ENCODE measurements around the gene ATP6V1C2.

The ATP6V1C2 gene, protein sequence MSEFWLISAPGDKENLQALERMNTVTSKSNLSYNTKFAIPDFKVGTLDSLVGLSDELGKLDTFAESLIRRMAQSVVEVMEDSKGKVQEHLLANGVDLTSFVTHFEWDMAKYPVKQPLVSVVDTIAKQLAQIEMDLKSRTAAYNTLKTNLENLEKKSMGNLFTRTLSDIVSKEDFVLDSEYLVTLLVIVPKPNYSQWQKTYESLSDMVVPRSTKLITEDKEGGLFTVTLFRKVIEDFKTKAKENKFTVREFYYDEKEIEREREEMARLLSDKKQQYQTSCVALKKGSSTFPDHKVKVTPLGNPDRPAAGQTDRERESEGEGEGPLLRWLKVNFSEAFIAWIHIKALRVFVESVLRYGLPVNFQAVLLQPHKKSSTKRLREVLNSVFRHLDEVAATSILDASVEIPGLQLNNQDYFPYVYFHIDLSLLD

DNA sequence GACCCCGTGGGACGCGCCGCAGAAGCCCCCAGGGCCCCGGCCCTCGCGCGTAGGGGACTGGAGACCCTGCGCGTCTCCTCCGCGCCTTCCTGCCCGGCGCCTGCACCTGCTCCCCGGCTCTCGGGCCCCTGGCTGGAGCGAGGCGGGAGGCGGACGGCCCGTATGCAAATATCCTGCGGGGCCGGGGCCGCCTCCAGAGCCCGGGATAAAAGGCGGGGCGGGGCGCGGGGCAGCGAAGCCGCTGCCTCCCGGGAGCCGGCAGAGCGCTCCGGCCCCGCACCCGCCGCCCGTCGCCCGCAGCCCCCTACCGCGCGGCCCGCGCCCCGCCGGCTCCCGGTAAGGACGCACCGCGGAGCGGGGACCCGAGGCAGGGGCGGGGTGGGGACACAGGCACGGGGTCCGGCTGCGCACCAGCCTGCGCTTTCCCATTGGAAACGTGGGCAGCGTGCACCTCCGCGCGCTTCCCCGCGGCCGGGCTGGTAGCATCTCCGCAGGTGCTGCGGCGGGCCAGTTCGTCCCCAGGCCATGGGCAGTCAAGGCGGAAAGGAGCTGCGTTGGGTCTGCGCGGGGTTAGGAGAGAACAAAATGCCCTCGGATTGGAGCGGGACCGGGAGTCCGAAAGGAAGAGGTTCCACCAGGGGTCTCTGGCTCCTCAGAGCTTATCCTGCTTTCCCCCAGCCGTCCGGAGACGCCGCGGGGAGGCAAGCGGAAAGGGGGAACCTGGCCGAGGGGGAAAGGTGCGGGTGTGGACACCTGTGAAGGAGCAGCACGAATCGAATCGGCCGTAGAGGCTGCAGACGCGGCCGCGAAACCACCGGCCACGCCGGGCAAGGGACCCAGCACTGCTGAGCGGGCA, at the start of gene ATP6V1C2:
Gene ATP6V1C2 (plus strand): TSS at position 235 of the 856 bp plus-strand sequence. CDS start 1,220 bp downstream, outside the sequence.
- peak within 1 kb of the TSS; percentile 28 for H3K4me3 Mint-ChIP-seq
- peaks cover 69% of the 10 kb centered on the region for H3K27me3 Mint-ChIP-seq (ENCODE audit: low read depth)
- no peak within 1 kb of the TSS for H3K27ac Mint-ChIP-seq
- H3K4me1 Mint-ChIP-seq (ENCODE audit: low read depth), result no peaks in the 10 kb centered on the region
- H3K9me3 Mint-ChIP-seq, result no peaks in the 10 kb centered on the region
- no peaks in the 10 kb centered on the region for H3K36me3 Mint-ChIP-seq (ENCODE audit: low read depth)

DNA sequence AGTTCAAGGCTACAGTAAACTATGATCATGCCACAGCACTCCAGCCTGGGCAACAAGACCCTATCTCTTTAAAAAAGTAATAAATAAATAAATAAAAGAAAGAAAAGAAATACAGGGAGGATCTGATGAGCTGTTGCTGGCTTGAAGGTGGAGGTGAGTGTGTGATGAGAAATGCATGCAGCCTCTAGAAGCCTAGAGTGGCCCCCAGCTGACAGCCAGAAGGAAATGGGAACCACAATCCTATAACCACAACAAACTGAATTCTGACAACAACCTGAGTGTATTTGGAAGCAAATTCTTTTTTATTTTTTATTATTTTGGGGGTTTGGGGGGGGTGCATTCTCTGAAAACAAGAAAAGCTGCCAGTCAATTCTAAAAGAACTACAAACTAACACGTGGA, 46.3 kb upstream of the ATP6V1C2 start:
- H3K9me3 Mint-ChIP-seq, result no peaks in the 10 kb centered on the region
- peaks cover 17% of the 10 kb centered on the region for H3K4me1 Mint-ChIP-seq (ENCODE audit: low read depth)
- H3K4me3 Mint-ChIP-seq, result no peak overlapping the region
- H3K27me3 Mint-ChIP-seq (ENCODE audit: low read depth), result no peaks in the 10 kb centered on the region
- no peak overlapping the region for H3K27ac Mint-ChIP-seq
- peaks cover 7% of the 10 kb centered on the region for H3K36me3 Mint-ChIP-seq (ENCODE audit: low read depth)

DNA sequence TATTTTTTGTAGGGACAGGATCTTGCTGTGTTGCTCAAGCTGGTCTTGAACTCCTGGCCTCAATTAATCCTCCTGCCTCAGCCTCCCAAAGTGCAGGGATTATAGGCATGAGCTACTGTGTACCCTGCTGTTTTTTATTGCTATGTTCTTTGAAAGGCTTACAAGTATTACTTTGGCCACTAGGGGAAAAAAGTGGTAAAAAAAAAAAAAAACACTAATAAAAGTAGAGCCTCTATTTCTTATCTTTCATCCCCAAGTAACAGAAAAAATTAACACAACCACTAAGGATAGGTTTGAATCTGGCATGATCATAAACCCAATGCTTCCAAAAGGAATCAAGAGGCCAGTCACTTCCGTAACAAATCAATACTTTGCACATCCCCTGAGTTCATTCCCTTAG, 43.2 kb upstream of the ATP6V1C2 start:
- no peaks in the 10 kb centered on the region for H3K27me3 Mint-ChIP-seq (ENCODE audit: low read depth)
- no peak overlapping the region for H3K4me3 Mint-ChIP-seq
- peaks cover 16% of the 10 kb centered on the region for H3K36me3 Mint-ChIP-seq (ENCODE audit: low read depth)

GRCh38 chr2:10680214-10680613, 41.2 kb upstream of the ATP6V1C2 start:
- no peaks in the 10 kb centered on the region for H3K27me3 Mint-ChIP-seq (ENCODE audit: low read depth)
- no peak overlapping the region for H3K27ac Mint-ChIP-seq
- no peak overlapping the region for H3K4me3 Mint-ChIP-seq
- H3K36me3 Mint-ChIP-seq (ENCODE audit: low read depth), result peaks cover 20% of the 10 kb centered on the region
- peaks cover 9% of the 10 kb centered on the region for H3K4me1 Mint-ChIP-seq (ENCODE audit: low read depth)
- H3K9me3 Mint-ChIP-seq, result no peaks in the 10 kb centered on the region

More for the DNA sequence above, 43.2 kb upstream of the ATP6V1C2 start:
- Mint-ChIP-seq H3K4me1 (ENCODE audit: low read depth) (peaks cover 14% of the 10 kb centered on the region), H3K9me3 (no peaks in the 10 kb centered on the region), H3K27ac (no peak overlapping the region)

DNA sequence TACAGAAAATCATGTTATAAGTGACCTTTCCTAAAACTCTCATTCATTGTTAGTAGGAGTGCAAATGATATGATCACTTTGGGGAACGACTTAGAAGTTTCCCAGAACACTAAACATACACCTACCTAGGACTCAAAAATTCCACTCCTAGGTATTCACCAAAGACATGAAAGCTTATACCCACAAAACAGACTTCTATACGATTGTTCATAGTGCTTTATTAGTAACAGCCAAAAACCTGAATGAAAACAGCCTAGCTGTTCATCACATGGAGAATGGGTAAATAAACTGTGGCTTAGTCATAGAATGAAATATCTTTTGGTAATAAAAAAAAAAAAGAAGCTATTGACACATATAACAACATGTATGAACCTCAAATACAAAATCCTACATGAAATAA, 40.5 kb upstream of the ATP6V1C2 start:
- Mint-ChIP-seq H3K27ac (no peak overlapping the region), H3K27me3 (ENCODE audit: low read depth) (no peaks in the 10 kb centered on the region), H3K4me1 (ENCODE audit: low read depth) (peaks cover 2% of the 10 kb centered on the region), H3K36me3 (ENCODE audit: low read depth) (peaks cover 21% of the 10 kb centered on the region), H3K4me3 (no peak overlapping the region), H3K9me3 (no peaks in the 10 kb centered on the region)

DNA sequence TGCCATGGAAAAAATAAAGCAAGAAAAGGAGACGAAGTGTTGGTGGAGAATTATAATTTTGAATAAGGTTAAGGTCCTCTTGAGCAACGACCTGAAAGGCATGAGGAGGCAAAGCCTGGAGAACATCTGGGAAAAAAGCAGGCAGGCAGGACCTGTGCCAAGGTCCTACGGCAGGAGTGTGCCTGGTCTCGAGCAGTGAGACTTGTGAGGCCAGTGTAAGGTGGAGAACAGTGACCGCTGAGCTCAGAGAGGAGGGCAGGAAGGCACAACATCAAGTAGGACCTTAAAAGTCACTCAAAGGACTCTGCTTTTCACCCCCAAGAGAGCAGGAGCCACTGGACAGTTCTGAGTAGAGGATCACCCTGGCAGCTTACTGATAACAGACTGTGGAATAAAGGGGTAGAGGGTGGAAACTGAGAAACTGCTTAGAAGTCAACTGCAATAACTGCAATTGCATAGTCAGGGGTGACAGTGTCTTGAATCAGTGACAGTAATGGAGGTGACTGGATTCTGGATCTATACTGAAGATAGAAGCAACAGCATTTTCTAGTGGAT, 35.2 kb upstream of the ATP6V1C2 start:
- H3K4me1 Mint-ChIP-seq (ENCODE audit: low read depth), result peaks cover 6% of the 10 kb centered on the region
- no peak overlapping the region for H3K27ac Mint-ChIP-seq
- no peaks in the 10 kb centered on the region for H3K27me3 Mint-ChIP-seq (ENCODE audit: low read depth)
- peaks cover 17% of the 10 kb centered on the region for H3K36me3 Mint-ChIP-seq (ENCODE audit: low read depth)
- no peaks in the 10 kb centered on the region for H3K9me3 Mint-ChIP-seq
- no peak overlapping the region for H3K4me3 Mint-ChIP-seq

DNA sequence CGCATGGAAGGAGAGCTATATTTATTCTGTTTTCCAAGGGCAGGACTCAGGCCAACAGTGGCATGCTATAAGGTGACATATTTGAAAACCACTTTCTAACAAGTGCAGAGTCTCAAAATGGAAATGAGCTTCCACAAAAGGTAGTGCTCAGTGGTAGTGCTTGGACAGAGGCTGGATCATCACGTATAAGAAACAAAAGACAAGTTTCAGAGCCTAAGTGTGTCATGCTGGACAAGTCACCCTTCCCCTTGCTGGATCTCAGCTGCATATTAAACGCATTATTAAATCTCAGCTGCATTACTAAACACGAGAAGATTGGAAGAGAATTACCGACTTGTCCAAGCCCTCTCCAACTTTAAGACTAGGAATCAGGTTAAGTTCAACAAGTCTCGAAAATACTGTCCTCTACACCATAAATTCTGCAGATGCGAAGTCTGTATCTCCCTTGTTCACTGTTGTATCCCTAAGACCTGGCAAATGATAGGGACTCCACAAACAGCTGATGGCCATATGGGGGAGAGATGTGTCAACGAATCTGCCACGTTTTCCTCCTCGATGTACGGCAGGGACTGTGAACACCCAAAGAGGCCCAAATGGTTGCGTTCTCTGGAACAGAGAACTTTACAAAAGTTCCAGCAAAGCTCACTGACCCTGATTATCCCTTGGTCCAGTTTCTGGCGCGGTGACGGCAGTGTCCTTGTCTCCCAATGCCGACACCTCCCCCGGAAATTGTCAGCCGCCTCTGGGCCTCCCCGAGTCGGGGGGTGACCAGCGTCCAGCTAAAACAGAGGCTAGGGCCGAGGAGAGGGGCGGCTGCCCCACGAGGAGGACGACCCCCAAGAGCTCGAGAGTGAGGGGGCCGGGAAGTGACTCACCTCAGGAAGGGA, 32.3 kb upstream of the ATP6V1C2 start:
- H3K4me1 Mint-ChIP-seq (ENCODE audit: low read depth), result peaks cover 6% of the 10 kb centered on the region
- no peaks in the 10 kb centered on the region for H3K9me3 Mint-ChIP-seq
- H3K36me3 Mint-ChIP-seq (ENCODE audit: low read depth), result peaks cover 6% of the 10 kb centered on the region
- H3K27me3 Mint-ChIP-seq (ENCODE audit: low read depth), result no peaks in the 10 kb centered on the region
- no peak overlapping the region for H3K27ac Mint-ChIP-seq
- no peak overlapping the region for H3K4me3 Mint-ChIP-seq

DNA sequence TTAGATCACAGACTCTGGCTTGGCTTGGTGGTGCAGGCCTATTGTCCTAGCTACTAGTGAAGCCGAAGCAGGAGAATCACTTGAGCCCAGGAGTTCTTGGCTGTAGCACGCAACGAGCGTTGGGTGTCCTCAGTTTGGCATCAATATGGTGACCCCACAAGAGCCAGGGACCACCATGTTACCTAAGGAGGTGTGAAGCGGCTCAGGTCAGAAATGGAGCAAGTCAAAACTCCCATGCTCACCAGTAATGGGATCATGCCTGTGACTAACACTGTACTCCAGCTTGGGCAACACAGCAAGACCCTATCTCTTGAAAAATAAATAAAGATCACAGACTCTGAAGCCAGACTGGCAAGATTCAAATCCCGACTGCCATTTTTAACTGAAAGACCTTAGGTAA, 29.9 kb upstream of the ATP6V1C2 start:
- Mint-ChIP-seq H3K9me3 (no peaks in the 10 kb centered on the region), H3K36me3 (ENCODE audit: low read depth) (peaks cover 3% of the 10 kb centered on the region), H3K27me3 (ENCODE audit: low read depth) (no peaks in the 10 kb centered on the region), H3K27ac (no peak overlapping the region), H3K4me3 (peak overlapping the region; percentile 80), H3K4me1 (ENCODE audit: low read depth) (peaks cover 6% of the 10 kb centered on the region)

- no peaks in the 10 kb centered on the region for H3K27me3 Mint-ChIP-seq (ENCODE audit: low read depth)
- H3K9me3 Mint-ChIP-seq, result no peaks in the 10 kb centered on the region
- no peak overlapping the region for H3K4me3 Mint-ChIP-seq
- H3K4me1 Mint-ChIP-seq (ENCODE audit: low read depth), result no peaks in the 10 kb centered on the region
- H3K27ac Mint-ChIP-seq, result no peak overlapping the region
- no peaks in the 10 kb centered on the region for H3K36me3 Mint-ChIP-seq (ENCODE audit: low read depth)
Observed at GRCh38 chr2:10700078-10700803, 21.2 kb upstream of the ATP6V1C2 start.

DNA sequence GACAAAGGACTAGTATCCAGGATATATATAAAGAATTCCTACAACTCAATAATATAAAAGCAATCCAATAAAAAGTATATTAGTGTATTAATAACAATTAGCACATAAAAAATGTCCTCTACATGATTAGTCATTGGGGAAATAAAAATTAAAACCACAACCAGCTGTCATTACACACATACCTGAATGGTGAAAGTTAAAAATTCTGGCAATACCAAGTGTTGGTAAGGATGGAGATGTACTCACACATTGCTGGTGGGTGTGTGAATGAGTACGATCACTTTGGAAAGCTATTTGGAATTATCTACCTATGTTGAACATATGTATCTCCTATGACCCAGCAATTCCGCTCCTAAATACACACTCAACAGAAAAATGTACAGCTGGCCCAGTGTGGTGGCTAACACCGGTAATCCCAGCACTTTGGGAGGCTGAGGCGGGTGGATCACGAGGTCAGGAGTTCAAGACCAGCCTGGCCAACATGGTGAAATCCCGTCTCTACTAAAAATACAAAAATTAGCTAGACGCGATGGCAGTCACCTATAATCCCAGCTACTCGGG, 17.3 kb upstream of the ATP6V1C2 start:
- no peaks in the 10 kb centered on the region for H3K9me3 Mint-ChIP-seq
- H3K4me3 Mint-ChIP-seq, result no peak overlapping the region
- H3K27me3 Mint-ChIP-seq (ENCODE audit: low read depth), result peaks cover 16% of the 10 kb centered on the region
- H3K36me3 Mint-ChIP-seq (ENCODE audit: low read depth), result no peaks in the 10 kb centered on the region
- H3K27ac Mint-ChIP-seq, result no peak overlapping the region
- no peaks in the 10 kb centered on the region for H3K4me1 Mint-ChIP-seq (ENCODE audit: low read depth)

DNA sequence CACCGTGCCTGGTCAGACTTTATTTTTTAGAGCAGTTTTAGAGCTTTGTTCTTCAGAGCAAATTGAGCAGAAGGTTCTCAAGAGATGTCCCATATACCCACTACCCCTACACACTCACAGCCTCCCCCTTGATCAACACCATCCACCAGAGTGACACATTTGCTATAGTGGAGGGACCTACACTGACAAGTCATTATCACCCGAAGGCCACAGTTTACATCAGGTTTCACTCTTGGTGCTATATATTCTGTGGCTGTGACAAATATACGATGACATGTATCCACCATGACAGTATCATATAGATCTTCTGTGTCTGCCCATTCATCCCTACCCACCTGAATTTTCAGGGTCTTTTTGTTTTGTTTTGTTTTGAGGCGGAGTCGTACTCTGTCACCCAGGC, 15.4 kb upstream of the ATP6V1C2 start:
- H3K27ac Mint-ChIP-seq, result no peak overlapping the region
- no peak overlapping the region for H3K4me3 Mint-ChIP-seq
- peaks cover 21% of the 10 kb centered on the region for H3K27me3 Mint-ChIP-seq (ENCODE audit: low read depth)
- H3K4me1 Mint-ChIP-seq (ENCODE audit: low read depth), result no peaks in the 10 kb centered on the region
- no peaks in the 10 kb centered on the region for H3K9me3 Mint-ChIP-seq
- no peaks in the 10 kb centered on the region for H3K36me3 Mint-ChIP-seq (ENCODE audit: low read depth)

- Mint-ChIP-seq H3K27me3 (ENCODE audit: low read depth) (peaks cover 24% of the 10 kb centered on the region), H3K9me3 (no peaks in the 10 kb centered on the region), H3K4me3 (no peak overlapping the region), H3K36me3 (ENCODE audit: low read depth) (no peaks in the 10 kb centered on the region), H3K4me1 (ENCODE audit: low read depth) (peaks cover 5% of the 10 kb centered on the region), H3K27ac (no peak overlapping the region)
Observed at GRCh38 chr2:10707831-10708230, 13.6 kb upstream of the ATP6V1C2 start.

DNA sequence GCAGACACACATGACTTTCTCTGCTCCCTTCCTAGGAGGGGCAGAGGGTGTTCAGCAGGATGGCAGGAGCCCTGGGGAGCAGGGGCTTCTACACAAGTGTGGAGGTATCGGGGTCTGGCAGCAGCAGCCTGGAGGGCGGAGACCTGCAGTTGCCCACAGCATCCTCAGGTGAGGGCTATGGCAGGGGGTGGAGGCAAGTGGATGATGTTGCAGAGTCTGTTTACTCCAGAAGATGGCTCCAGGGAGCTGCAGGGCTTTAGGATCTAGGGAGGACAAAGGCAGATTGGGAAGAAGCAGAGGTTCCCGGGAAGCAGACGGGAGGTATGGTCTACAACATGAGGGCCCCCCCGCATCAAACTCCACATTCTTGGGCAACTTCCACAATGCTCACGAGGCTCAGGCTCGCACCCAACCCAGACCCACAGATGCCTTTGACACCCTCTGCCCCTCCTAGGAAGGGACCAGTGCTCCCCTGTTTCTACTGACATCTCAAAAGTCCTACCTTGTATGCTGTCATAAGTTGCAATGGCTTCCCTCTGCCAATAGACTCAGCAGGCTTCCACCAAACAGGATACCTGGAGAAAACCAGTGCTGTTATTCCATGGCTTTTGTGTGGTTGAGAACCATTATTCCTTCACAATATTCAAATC, 12.0 kb upstream of the ATP6V1C2 start:
- Mint-ChIP-seq H3K4me3 (no peak overlapping the region), H3K4me1 (ENCODE audit: low read depth) (peaks cover 5% of the 10 kb centered on the region), H3K9me3 (no peaks in the 10 kb centered on the region), H3K36me3 (ENCODE audit: low read depth) (no peaks in the 10 kb centered on the region), H3K27ac (no peak overlapping the region), H3K27me3 (ENCODE audit: low read depth) (peaks cover 27% of the 10 kb centered on the region)

Measured in T-helper 1 cell treated with Interleukin-12 subunit alpha and Interleukin-12 subunit beta and Interleukin-4 antibody, amounts not matched to agents 30 μg/mL and 1 μg/mL, for 36 hours (primary cell).